Measurements from ENCODE around the gene RCAN1.
A peak's percentile ranks its signal among the peaks of the same experiment; 100 is the strongest.

GRCh38 chr21:34614628-34615486 is at the start of gene RCAN1:
- TF ChIP-seq CTCF (IDR thresholded peaks at IDR 0.05; ENCODE audit: low read depth, low read length): no peak
- peak; percentile 93 for TF ChIP-seq MAX (IDR thresholded peaks at IDR 0.05; ENCODE audit: low read depth, low read length)
- no peak for TF ChIP-seq POLR2A (IDR thresholded peaks at IDR 0.05; ENCODE audit: extremely low read depth, insufficient read length)

All from NB4 (cell line).